PC-3 (cell line): ENCODE results near the gene GRB2. TPM values are rescaled to one million over a fixed set of nuclear protein-coding genes. Genes with fewer than 3 reads are reported as not detected.
"Not testable (repeated sequence)": the region's sequence is repeated elsewhere in the genome, so short reads cannot be mapped to it uniquely, and the experiment has no call there.

Experiments
- ATAC-seq: fragments of 200-7000 bp; cut with Tn5 transposase; 2 replicates; pipeline ENCODE4 v1.9.1; 2020; ENCODE audit warnings: mild to moderate bottlenecking, moderate library complexity
- BruUV-seq: library from RNA; stranded (reverse); fragments of 400-500 nt; replicated peaks from 2 replicates; lab custom pipeline; 2021; lab: Mats Ljungman, UMichigan
- CTCF ChIA-PET: fragments of 300-600 bp; sonication (Branson Sonifier 250); formaldehyde crosslinking; loops from one replicate; lab custom pipeline; 2022; ENCODE audit warnings: antibody characterized with exemption; lab: Charles Lee
- POLR2A ChIA-PET: fragments of 300-600 bp; sonication (Branson Sonifier 250); formaldehyde crosslinking; loops from one replicate; lab custom pipeline; 2022; ENCODE audit warnings: antibody characterized with exemption; ENCODE audit not compliant: unreplicated experiment; lab: Charles Lee
- DNase-seq: peaks from one replicate; pipeline ENCODE4 v3.0.0-alpha.2; 2015
- H2AFZ ChIP-seq: fragments of 300-600 bp; sonication (generic); 2 replicates; pipeline ENCODE4 v1.6.0; 2016; ENCODE audit warnings: antibody characterized with exemption, low read length
- H3F3A ChIP-seq: fragments of 300-600 bp; sonication (generic); one replicate; pipeline ENCODE4 v1.6.0; 2017; ENCODE audit warnings: antibody characterized with exemption, low read length, control low read depth, mild to moderate bottlenecking; ENCODE audit not compliant: unreplicated experiment
- H3K27ac ChIP-seq: fragments of 300-600 bp; sonication (generic); 2 replicates; pipeline ENCODE4 v1.5.1; 2016; ENCODE audit warnings: mild to moderate bottlenecking, low read length
- H3K27me3 ChIP-seq: fragments of 300-600 bp; sonication (generic); 2 replicates; pipeline ENCODE4 v1.6.1; 2016; ENCODE audit warnings: low read length, mixed read lengths
- H3K36me3 ChIP-seq: fragments of 300-600 bp; sonication (generic); 2 replicates; pipeline ENCODE4 v1.6.1; 2016; ENCODE audit warnings: low read depth, mixed run types, low read length, mixed read lengths
- H3K4me1 ChIP-seq: fragments of 300-600 bp; sonication (generic); 2 replicates; pipeline ENCODE4 v1.5.1; 2016; ENCODE audit warnings: low read length; ENCODE audit not compliant: insufficient read depth
- H3K4me2 ChIP-seq: fragments of 300-600 bp; sonication (generic); 2 replicates; pipeline ENCODE4 v1.6.0; 2016; ENCODE audit warnings: low read length
- H3K4me3 ChIP-seq: fragments of 300-600 bp; sonication (generic); 2 replicates; pipeline ENCODE4 v1.5.1; 2016; ENCODE audit warnings: mild to moderate bottlenecking, low read length, mixed read lengths
- H3K79me2 ChIP-seq: fragments of 300-600 bp; sonication (generic); 2 replicates; pipeline ENCODE4 v1.6.1; 2017; ENCODE audit warnings: low read length, mixed read lengths
- H3K9ac ChIP-seq: fragments of 300-600 bp; sonication (generic); 2 replicates; pipeline ENCODE4 v1.6.0; 2016; ENCODE audit warnings: mild to moderate bottlenecking, low read length
- H3K9me2 ChIP-seq: fragments of 300-600 bp; sonication (generic); replicated peaks from 2 replicates; pipeline ENCODE4 v1.6.1; 2016; ENCODE audit warnings: mixed run types, low read length, mixed read lengths
- H3K9me3 ChIP-seq: fragments of 300-600 bp; sonication (generic); 2 replicates; pipeline ENCODE4 v1.6.1; 2016; ENCODE audit warnings: low read length, mixed read lengths
- H4K20me1 ChIP-seq: fragments of 300-600 bp; sonication (generic); 2 replicates; pipeline ENCODE4 v1.6.1; 2016; ENCODE audit warnings: low read length, mixed read lengths
- CTCF ChIP-seq: fragments of 300-600 bp; sonication (generic); conservative IDR thresholded peaks from 2 replicates; pipeline ENCODE4 v1.5.1; 2017; ENCODE audit warnings: antibody characterized with exemption, low read depth, mild to moderate bottlenecking, low read length
- EZH2 ChIP-seq: fragments of 300-600 bp; sonication (generic); IDR thresholded peaks from one replicate; pipeline ENCODE4 v1.6.1; 2017; ENCODE audit warnings: antibody characterized with exemption, mild to moderate bottlenecking, low read length; ENCODE audit not compliant: unreplicated experiment
- EZH2phosphoT487 ChIP-seq: fragments of 300-600 bp; sonication (generic); IDR thresholded peaks from 2 replicates; pipeline ENCODE4 v1.6.1; 2018; ENCODE audit warnings: mild to moderate bottlenecking, antibody characterized with exemption, low read length, borderline replicate concordance
- intact Hi-C: fragments of 100-400 bp; cut with micrococcal nuclease; formaldehyde crosslinking; loops from 2 replicates; pipeline ENCODE4 v1.9.0; 2023
- total RNA-seq: library from RNA; depleted of rRNA; stranded (reverse); fragments of >200 nt; gene quantifications from 2 replicates; pipeline ENCODE4 v1.2.3, GENCODE V29; 2014

The GRB2 gene
- total RNA-seq, 1 experiment from 2014 or later = 224 TPM

- no peaks in the 10 kb centered on the region for H3K9me3 ChIP-seq
- no peak overlapping the region for H3K4me2 ChIP-seq
- H3K9me2 ChIP-seq = no peaks in the 10 kb centered on the region
- H3K4me3 ChIP-seq = no peak overlapping the region
- H3K4me1 ChIP-seq = peaks cover 25% of the 10 kb centered on the region
- no TSS peak for BruUV-seq
- H4K20me1 ChIP-seq = peaks cover 39% of the 10 kb centered on the region
- H2AFZ ChIP-seq = no peak overlapping the region
- no peaks in the 10 kb centered on the region for H3K27me3 ChIP-seq
- no peak for ATAC-seq
- no peak for TF ChIP-seq EZH2
- TF ChIP-seq EZH2phosphoT487 = no peak
- no peak for TF ChIP-seq CTCF
- CTCF ChIA-PET = no interaction called here
- H3K27ac ChIP-seq = no peak overlapping the region
- DNase-seq = no peak
- POLR2A ChIA-PET = interaction anchor here (0.6 kb wide), 1 partner anchor 45 kb away, joined by 3 read pairs; no protein-coding TSS in a partner anchor
- H3K36me3 ChIP-seq = peaks cover 8% of the 10 kb centered on the region; the same call in 1 of the 2 replicates
- intact Hi-C loops = no loop called here
- peaks cover 95% of the 10 kb centered on the region for H3K79me2 ChIP-seq
- no peaks in the 10 kb centered on the region for H3F3A ChIP-seq
- no peak overlapping the region for H3K9ac ChIP-seq
These were observed 35.1 kb downstream of the GRB2 start for GRCh38 chr17:75370286-75370915.

- H3K9me3 ChIP-seq, H3F3A ChIP-seq, ATAC-seq, H3K36me3 ChIP-seq, H3K9ac ChIP-seq, intact Hi-C loops, H3K9me2 ChIP-seq, BruUV-seq, H3K4me3 ChIP-seq, H2AFZ ChIP-seq, H3K27me3 ChIP-seq, H3K27ac ChIP-seq, CTCF ChIA-PET, DNase-seq, H3K4me2 ChIP-seq: not testable (repeated sequence)
- peaks cover 57% of the 10 kb centered on the region for H4K20me1 ChIP-seq
- H3K79me2 ChIP-seq = peaks cover 98% of the 10 kb centered on the region
- POLR2A ChIA-PET = interaction anchor here (0.5 to 0.6 kb wide), 4 partner anchors 8 to 272 kb away, joined by 3 to 14 read pairs (median 9); no protein-coding TSS in a partner anchor
- peaks cover 47% of the 10 kb centered on the region for H3K4me1 ChIP-seq
These were observed 37.4 kb downstream of the GRB2 start for GRCh38 chr17:75367838-75368789.

- ChIA-PET POLR2A (no interaction called here), CTCF (no interaction called here)
- no TSS peak for BruUV-seq
- Histone ChIP-seq H3K36me3 (no peaks in the 10 kb centered on the region), H3K27me3 (no peaks in the 10 kb centered on the region), H3F3A (no peaks in the 10 kb centered on the region), H3K4me3 (no peak overlapping the region), H3K4me1 (peaks cover 55% of the 10 kb centered on the region), H3K4me2 (no peak overlapping the region), H4K20me1 (peaks cover 59% of the 10 kb centered on the region), H3K79me2 (peaks cover 98% of the 10 kb centered on the region), H3K9me3 (no peaks in the 10 kb centered on the region), H3K9ac (no peak overlapping the region), H3K9me2 (no peaks in the 10 kb centered on the region), H2AFZ (no peak overlapping the region), H3K27ac (no peak overlapping the region)
- TF ChIP-seq EZH2phosphoT487 (no peak), EZH2 (no peak), CTCF (no peak)
- ATAC-seq (peak; percentile 37), DNase-seq (peak; percentile 67)
- intact Hi-C loops = no loop called here
These were observed 38.2 kb downstream of the GRB2 start for GRCh38 chr17:75367312-75367711.
